K562 (cell line): ENCODE measurements around the gene SNX1. TPM values are rescaled to one million over a fixed set of nuclear protein-coding genes. Genes with fewer than 3 reads are reported as not detected.

Experiments
- AFF1 ChIP-seq, 2 experiments: fragments of 450-650 bp; IDR thresholded peaks; 2 replicates each; pipeline ENCODE4 v1.6.1; 2018; ENCODE audit warnings: mild to moderate bottlenecking in 2 of 2, low read depth in 1 of 2; ENCODE audit not compliant: partially characterized antibody in 2 of 2
- DLX4 ChIP-seq: fragments of 250-450 bp; sonication (Bioruptor Pico); IDR thresholded peaks from 2 replicates; pipeline ENCODE4 v1.6.1; 2021; ENCODE audit warnings: mild to moderate bottlenecking
- HMGXB4 ChIP-seq: sonication (generic); formaldehyde crosslinking; IDR thresholded peaks from 2 replicates; pipeline ENCODE4 v1.8.1; 2023; ENCODE audit warnings: mild to moderate bottlenecking, missing genetic modification reagents
- LARP7 ChIP-seq: fragments of 450-650 bp; IDR thresholded peaks from 2 replicates; pipeline ENCODE4 v1.6.1; 2016
- MAFF ChIP-seq: IDR thresholded peaks from 2 replicates; pipeline ENCODE4 v1.6.1; 2012; ENCODE audit warnings: low read length, improper control_type of control experiment
- MNT ChIP-seq, 2 experiments: fragments of 450-650 bp; conservative IDR thresholded peaks; 2 replicates each; pipeline ENCODE4 v1.6.1; 2017; ENCODE audit warnings: mild to moderate bottlenecking in 2 of 2, moderate library complexity in 2 of 2
- NFRKB ChIP-seq: fragments of 450-650 bp; IDR thresholded peaks from 2 replicates; pipeline ENCODE4 v1.6.1; 2016; ENCODE audit warnings: low read depth
- NRF1 ChIP-seq, 2 experiments: fragments of 450-650 bp; IDR thresholded peaks in 1 of 2; conservative IDR thresholded peaks in 1 of 2; 2 replicates each; pipeline ENCODE4 v1.6.1; 2014; ENCODE audit warnings: mild to moderate bottlenecking in 2 of 2
- PHB ChIP-seq: fragments of 250-450 bp; sonication (Bioruptor Pico); IDR thresholded peaks from 2 replicates; pipeline ENCODE4 v1.5.0; 2021
- RBM15 ChIP-seq: fragments of 200-400 bp; formaldehyde crosslinking; IDR thresholded peaks from 2 replicates; pipeline ENCODE4 v1.6.1; 2018; ENCODE audit warnings: mild to moderate bottlenecking, low read length, moderate library complexity; ENCODE audit not compliant: insufficient read depth
- RBM17 ChIP-seq: fragments of 200-400 bp; formaldehyde crosslinking; IDR thresholded peaks from 2 replicates; pipeline ENCODE4 v1.6.1; 2017; ENCODE audit warnings: low read depth, mild to moderate bottlenecking, low read length, borderline replicate concordance
- RBM25 ChIP-seq: fragments of 200-400 bp; formaldehyde crosslinking; IDR thresholded peaks from 2 replicates; pipeline ENCODE4 v1.6.1; 2018; ENCODE audit warnings: low read length, low read depth, moderate library complexity; ENCODE audit not compliant: severe bottlenecking
- SLC30A9 ChIP-seq: fragments of 250-450 bp; sonication (Bioruptor Pico); IDR thresholded peaks from 2 replicates; pipeline ENCODE4 v1.8.0; 2022; ENCODE audit warnings: mild to moderate bottlenecking, moderate library complexity
- SRSF1 ChIP-seq: fragments of 200-400 bp; formaldehyde crosslinking; IDR thresholded peaks from 2 replicates; pipeline ENCODE4 v1.6.1; 2017; ENCODE audit warnings: mild to moderate bottlenecking, low read depth, low read length, moderate library complexity
- TBL1XR1 ChIP-seq, 2 experiments: IDR thresholded peaks; 2 replicates each; pipeline ENCODE4 v1.6.1; 2012; ENCODE audit warnings: improper control_type of control experiment in 2 of 2, low read length in 2 of 2, mild to moderate bottlenecking in 1 of 2
- ZC3H8 ChIP-seq: fragments of 450-650 bp; IDR thresholded peaks from 2 replicates; pipeline ENCODE4 v1.6.1; 2017
- ZFP30 ChIP-seq: fragments of 250-450 bp; sonication (Bioruptor Pico); IDR thresholded peaks from 2 replicates; pipeline ENCODE4 v1.8.0; 2022; ENCODE audit warnings: moderate library complexity, mild to moderate bottlenecking, inconsistent platforms, borderline replicate concordance
- ZFP91 ChIP-seq: sonication (generic); formaldehyde crosslinking; IDR thresholded peaks from 2 replicates; pipeline ENCODE4 v1.8.0; 2022; ENCODE audit warnings: mild to moderate bottlenecking, missing genetic modification reagents
- ZFX ChIP-seq: sonication (generic); formaldehyde crosslinking; IDR thresholded peaks from 2 replicates; pipeline ENCODE4 v1.8.0; 2022; ENCODE audit warnings: mild to moderate bottlenecking, missing genetic modification reagents, moderate library complexity
- polyA plus RNA-seq, 8 experiments: library from polyadenylated mRNA; depleted of rRNA in 4 of 8; stranded (reverse) in 5 of 8; unstranded in 3 of 8; fragments of >200 nt; fragmentation: Nextera tagmentation in 2 of 8; fragmentation: Illumina TruSeq in 1 of 8; extraction: Ambion mirVana in 2 of 8; extraction: Trizol in 1 of 8; gene quantifications; 2 replicates each; pipeline versions ENCODE4 v1.2.1 to v1.2.3, GENCODE V29; 2011 to 2014; ENCODE audit warnings: inconsistent platforms in 1 of 8, missing spikeins in 1 of 8
- total RNA-seq, 7 experiments: library from RNA; depleted of rRNA in 6 of 7; stranded (reverse); fragments of >200 nt in 6 of 7; fragmentation: Illumina TruSeq in 2 of 7; extraction: Trizol in 2 of 7; gene quantifications; 2 replicates each; pipeline versions ENCODE4 v1.2.1 to v1.2.3, GENCODE V29; 2011 to 2021; ENCODE audit warnings: low replicate concordance in 1 of 7

Gene SNX1
- total and polyA plus RNA-seq, 9 of the 15 experiments (the other 6 are each of a cell fraction or from before 2014, with no cell fraction given), result 11.0 to 105 (median 59.9) TPM

- no peak for TF ChIP-seq AFF1 (IDR thresholded peaks at IDR 0.05; ENCODE audit: low read depth in 1 of 2, partially characterized antibody in 2 of 2)
- TF ChIP-seq PHB (CRISPR knock-in tag), result no peak
- no peak for TF ChIP-seq ZFP30 (CRISPR knock-in tag)
- TF ChIP-seq RBM15, result no peak
- no peak for TF ChIP-seq HMGXB4
- no peak for TF ChIP-seq MAFF
- no peak for TF ChIP-seq ZC3H8
- no peak for TF ChIP-seq RBM17
- TF ChIP-seq NRF1 (conservative IDR thresholded peaks at IDR 0.05 in 1 of 2, IDR thresholded peaks at IDR 0.05 in 1 of 2), result peak in 1 of 2 experiments; percentile 6; a peak in 1 of 4 replicates
- no peak for TF ChIP-seq ZFP91 (CRISPR knock-in tag)
- no peak for TF ChIP-seq TBL1XR1 (IDR thresholded peaks at IDR 0.05; ENCODE audit: low read length in 2 of 2)
- no peak for TF ChIP-seq LARP7
- TF ChIP-seq NFRKB, result no peak
- TF ChIP-seq SRSF1, result no peak
- no peak for TF ChIP-seq SLC30A9 (CRISPR knock-in tag)
- TF ChIP-seq DLX4 (CRISPR knock-in tag), result no peak
- TF ChIP-seq ZFX (CRISPR knock-in tag), result peak; percentile 37; the same call in 1 of the 2 replicates
- no peak for TF ChIP-seq RBM25
- TF ChIP-seq MNT (conservative IDR thresholded peaks at IDR 0.05), result no peak
Measured at GRCh38 chr15:64046421-64047153, 49.2 kb upstream of the SNX1 start, which contains the start of gene DAPK2 (continued).
